HL-60/S4 (cell line): ENCODE results near the gene MRPS18A.
"Not testable (repeated sequence)": the region's sequence is repeated elsewhere in the genome, so short reads cannot be mapped to it uniquely, and the experiment has no call there.

Source experiments
- in situ Hi-C: fragments of 300-500 bp; cut with MboI; formaldehyde crosslinking; loops from 2 replicates; pipeline ENCODE4 v1.14.3; 2022; ENCODE audit warnings: low sequenced_read_pairs

Gene MRPS18A

DNA sequence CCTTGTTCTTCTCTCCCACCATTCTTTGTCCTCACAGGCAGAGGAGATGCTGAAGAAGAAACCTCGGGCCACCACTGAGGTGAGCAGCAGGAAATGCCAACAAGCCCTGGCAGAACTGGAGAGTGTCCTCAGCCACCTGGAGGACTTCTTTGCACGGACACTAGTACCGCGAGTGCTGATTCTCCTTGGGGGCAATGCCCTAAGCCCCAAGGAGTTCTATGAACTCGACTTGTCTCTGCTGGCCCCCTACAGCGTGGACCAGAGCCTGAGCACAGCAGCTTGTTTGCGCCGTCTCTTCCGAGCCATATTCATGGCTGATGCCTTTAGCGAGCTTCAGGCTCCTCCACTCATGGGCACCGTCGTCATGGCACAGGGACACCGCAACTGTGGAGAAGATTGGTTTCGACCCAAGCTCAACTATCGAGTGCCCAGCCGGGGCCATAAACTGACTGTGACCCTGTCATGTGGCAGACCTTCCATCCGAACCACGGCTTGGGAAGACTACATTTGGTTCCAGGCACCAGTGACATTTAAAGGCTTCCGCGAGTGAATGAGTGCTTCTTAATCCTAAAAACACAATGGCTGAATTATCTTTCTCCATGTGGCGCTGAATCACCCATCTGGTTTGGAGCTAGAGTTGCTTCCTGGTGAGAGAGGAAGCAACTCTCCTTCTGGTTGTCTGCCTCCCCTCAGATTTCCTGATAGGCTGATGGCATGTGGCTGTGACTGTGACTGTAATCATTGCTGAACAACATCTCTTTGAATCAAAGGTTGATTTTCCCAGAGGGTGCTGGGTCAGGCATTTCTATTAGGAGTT lies 47.4 kb downstream of the MRPS18A start:
- in situ Hi-C loops, result no loop called here

- in situ Hi-C loops, result no loop called here
These were observed 51.3 kb downstream of the MRPS18A start for GRCh38 chr6:43636308-43636659.

GRCh38 chr6:43635387-43636307 lies 51.9 kb downstream of the MRPS18A start, which contains the start of gene MAD2L1BP:
Gene MAD2L1BP (plus strand): TSS chr6:43635840. CDS start chr6:43635876, 36 bp downstream.
- in situ Hi-C loops, result no loop called here

DNA sequence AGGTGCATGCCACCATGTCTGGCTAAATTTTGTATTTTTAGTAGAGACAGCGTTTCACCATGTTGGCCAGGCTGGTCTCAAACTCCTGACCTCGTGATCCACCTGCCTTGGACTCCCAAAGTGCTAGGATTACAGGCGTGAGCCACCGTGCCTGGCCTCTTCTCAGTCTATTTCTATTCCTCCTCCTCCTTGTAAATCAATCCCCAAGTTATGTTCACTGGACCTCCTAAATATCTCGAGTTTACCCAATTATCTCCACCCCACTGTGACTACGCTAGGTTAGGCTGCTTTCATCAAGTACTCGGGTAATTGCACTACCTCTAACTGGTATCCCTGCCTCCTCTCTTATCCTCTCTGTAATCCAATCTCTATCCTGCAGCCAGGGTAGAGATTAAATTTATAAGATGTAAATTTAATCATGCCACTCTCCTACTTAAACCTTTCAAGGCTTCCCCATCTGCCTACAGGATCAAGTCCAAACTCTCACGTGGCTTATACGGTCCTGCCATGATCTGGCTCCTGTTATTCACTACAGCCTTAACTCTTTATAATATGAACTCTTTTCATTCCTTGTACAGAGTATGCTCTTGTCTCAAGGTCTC lies 52.8 kb downstream of the MRPS18A start:
- in situ Hi-C loops, result no loop called here

DNA sequence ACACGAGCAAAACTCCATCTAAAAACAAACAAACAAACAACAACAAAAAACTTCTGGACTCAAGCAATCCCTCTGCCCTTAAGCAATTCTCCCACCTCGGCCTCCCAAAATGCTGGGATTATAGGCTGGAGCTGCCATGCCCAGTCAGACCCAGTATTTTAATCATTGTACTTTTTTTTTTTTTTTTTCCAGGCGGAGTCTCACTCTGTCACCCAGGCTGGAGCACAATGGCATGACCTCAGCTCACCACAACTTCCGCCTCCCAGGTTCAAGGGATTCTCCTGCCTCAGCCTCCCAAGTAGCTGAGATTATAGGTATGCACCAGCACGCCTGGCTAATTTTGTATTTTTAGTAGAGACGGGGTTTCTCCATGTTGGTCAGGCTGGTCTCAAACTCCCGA lies 54.6 kb downstream of the MRPS18A start:
- in situ Hi-C loops, result not testable (repeated sequence)

DNA sequence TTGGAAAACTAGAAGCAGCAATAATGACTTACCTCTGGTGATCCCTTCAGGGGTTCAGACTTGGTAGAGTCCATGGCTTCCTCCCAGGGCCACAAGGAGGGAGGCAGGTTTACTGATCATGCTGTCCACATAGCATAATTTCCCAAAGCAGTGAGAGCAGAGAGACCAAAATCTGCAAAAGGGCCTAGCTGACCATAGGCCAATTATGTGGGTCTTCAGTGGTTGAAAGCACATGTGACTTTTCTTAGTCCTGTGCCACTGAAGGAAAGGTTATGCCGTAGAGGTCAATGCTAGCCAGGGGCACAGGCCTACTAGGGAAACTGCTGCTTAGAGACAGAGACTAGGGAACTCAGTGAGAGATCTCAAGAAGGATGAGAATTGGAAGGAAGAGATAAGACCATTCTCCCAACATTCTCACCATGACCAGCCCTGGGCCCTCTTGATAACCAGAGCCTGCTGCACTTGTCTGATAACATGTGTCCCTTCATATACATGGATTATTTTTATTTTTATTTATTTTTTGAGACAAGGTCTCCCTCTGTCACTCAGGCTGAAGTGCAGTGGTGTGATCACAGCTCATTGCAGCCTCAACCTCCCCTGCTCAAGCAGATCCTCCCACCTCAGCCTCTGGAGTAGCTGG lies 56.5 kb downstream of the MRPS18A start:
- in situ Hi-C loops, result no loop called here

GRCh38 chr6:43629505-43630300 lies 57.9 kb downstream of the MRPS18A start:
- in situ Hi-C loops, result no loop called here

DNA sequence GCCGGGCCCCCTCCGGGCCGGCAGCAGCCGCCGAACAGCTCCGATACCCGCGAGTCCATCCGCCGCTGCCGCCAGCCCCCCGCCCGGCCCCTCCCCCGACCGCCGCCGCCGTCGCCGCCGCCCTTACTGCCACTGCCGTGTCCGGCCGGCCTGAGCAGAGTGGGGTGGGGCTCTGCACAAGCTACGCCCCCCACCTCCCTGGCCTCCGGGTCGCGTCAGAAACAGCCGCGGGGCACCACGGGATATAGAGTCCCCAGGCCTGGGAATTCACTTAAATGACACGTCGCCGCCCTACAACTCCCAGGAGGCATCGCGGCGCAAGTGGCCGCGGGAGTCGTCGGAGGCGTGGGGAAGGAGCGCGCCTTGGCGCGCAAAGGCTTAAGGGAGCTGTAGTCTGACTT lies 58.5 kb downstream of the MRPS18A start, which contains the start of gene GTPBP2:
TSS of gene GTPBP2 (minus strand) at position 161 of the 401 bp plus-strand sequence. CDS start at position 59, 102 bp downstream.
- in situ Hi-C loops, result no loop called here

DNA sequence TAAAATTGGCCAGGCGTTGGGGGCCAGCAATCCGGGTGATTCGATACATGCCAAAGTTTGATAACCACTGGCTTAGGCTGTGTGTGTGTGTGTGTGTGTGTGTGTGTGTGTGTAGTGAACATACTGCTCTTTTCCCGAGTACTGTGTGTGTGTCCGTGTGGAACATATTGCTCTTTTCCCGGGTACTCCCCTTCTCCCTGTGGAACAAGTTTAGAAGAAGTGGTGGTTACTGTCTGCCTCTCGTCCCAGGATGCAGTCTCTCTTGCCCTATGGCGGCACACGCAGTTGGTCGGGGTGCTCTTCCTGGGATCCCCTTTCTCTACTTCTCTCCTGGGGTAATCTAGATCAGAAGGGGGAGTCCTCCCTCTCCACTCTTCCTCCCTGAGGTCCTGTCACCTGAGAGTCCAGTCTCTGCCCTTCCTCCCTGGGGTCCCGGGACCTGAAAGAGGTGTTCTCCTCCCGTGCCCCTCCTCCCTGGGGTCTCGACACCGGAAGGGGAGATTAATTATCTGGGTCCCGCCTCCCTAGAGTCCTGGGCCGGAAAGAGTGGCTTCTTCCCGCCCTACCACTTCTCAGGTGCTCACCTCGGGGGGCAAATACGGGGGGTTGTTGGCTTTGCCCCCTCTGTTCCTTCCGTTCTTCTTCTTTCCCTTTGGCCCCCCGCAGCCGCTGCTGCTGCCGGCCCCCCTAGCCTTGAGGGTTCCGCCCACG lies 59.0 kb downstream of the MRPS18A start:
- in situ Hi-C loops, result no loop called here

DNA sequence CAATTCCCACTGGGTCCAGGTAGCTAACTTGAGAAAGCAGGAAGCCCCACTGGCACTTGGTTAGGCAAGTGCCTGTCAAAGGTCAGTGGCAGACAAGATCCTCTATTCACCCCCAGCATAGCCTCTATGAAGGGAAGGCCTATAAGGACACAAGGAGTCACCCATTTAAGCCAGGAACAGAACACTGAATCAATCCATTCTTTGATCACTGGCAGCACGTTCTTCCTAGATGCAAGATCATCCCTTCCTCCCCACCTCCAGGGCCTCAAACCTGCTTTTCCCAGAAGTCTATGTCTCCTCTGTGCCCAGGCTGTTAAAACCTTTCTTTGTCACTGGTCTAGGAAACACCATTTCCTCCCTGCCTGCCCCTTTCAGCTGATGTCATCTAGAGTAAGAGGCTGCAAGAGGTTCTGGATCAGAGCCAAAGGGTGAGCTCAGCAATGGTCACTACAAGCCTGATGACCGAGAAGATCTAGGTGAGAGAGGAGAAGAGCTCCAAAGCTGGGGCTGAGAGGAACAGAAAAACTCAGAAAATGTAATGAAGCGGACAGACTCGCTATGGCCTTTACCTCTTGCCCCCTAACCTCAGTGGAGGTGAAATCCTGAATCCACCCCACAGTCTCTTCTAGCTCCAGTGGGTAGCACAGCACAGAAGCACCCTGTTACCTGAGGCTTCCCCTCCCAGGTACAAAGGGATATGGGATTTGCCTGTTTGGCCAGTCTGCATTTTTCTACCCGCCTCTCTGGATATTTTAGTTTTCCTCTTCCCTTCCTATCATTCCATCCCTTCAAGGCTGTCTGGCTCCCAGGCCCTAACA lies 60.4 kb downstream of the MRPS18A start:
- in situ Hi-C loops, result no loop called here

DNA sequence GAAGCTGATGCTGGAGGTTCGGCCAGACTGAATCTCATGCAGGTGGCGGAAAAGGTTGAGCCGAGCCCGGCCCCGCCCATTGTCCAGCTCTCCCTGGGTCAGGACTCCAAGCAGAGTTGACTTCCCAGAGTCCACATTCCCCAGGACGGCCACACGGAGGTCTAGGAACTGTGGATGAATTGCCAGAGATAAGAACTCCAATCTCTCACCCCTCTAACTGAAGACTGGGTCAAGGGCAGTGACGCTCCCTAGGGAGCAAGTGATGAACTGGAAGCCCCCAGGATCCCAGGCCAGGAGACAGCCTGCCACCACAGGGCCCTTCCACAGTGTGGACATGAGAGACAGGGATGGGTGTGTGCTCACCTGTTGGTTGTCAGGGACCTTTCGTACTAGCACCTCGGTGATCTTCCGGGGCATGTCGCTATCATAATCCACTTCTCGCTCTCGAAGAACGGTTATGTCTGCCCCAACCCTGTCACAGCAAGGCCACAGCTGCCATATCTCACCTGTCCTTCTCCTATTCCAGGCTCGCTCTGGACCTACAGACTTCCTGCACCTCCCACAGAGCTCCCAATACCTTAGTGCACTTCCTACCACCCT lies 62.1 kb downstream of the MRPS18A start:
- in situ Hi-C loops, result no loop called here

- in situ Hi-C loops, result no loop called here
These were observed 62.8 kb downstream of the MRPS18A start for GRCh38 chr6:43624786-43625288.

DNA sequence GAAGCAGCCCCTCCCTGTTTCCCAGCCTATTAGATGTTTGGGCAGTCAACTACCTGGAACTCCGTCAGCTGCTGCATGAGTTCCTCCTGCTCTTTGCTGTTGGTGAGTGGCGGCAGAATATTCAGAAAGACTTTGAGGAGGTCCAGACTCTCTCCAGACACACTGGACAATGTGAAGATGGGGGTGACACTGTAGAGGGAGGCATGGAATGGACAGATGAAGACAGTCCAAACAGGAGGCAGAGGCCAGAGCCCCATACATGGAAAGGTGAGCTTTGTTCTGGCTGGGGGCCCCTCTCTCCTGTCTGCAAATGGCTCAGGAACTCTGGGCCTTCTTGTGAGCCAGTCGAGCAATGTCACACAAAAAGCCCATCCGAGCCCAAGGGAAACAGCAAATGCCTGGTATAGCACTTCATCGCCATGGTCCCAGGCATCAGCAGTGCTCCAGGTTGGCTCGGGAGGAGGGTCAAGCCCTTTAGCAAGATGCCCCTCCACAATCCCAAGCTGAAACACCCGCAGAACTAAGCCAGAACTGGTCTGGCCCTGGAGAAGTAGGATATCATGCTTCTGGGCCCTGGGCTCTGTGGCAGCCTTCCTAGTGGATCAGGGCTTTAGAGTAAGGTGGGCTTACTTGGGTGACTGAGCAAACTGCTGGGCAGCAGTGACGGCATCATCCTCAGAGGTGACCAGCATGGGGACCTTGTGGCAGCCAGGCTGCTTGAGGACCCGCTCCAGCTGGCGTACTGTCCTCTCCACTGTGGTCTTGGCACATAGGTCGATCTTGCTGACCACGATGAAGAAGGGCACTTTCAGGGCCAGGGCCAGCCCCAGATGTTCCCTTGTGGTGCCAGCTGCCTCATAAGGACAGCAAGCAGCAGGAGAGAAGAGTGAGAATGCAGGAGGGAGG lies 63.5 kb downstream of the MRPS18A start:
- in situ Hi-C loops, result no loop called here

DNA sequence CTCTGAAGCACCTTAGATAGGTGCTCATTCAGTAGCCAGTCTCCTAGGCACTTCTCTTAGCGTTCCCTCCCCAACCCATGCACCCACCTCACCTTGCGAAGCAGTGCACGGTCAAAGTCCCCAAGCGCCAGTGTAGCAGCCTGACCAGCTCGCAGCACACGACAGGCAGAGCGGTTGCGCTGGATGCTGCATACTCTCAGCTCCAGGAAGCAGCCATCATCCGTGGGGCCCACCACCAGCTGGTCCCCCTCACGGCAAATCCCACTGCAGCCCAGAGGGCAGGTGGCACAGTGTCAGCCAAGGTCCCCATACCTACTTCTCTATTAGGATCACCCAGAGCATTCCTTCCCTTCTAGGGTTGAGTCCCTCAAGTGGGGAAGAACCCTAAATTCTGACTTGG lies 65.0 kb downstream of the MRPS18A start:
- in situ Hi-C loops, result no loop called here

DNA sequence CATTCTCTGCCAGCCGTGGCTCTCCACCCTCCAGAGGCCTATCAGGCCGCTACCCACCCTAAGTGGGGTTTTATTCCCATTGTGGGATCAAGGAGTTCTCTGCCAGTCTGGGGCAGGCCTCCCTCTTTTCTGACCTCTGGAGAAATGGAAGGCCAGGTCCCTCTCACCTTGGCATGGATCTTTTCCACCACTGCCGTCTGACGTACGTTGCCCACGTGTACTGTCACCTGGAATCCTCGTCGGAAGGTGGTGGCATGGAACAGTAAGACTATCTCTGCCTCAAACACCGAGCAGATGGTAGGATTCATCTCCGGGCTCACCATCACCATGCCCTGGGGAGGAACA lies 65.8 kb downstream of the MRPS18A start:
- in situ Hi-C loops, result no loop called here
